Mesenchymal stem cell (in vitro differentiated cells and primary cell): ENCODE results near the gene SLU7.

Source experiments
- DNase-seq: peaks from one replicate; pipeline ENCODE4 v3.0.0-alpha.2; 2013
- H2AFZ ChIP-seq: one replicate; pipeline ENCODE4 v1.6.1; 2013; ENCODE audit warnings: low read depth, mild to moderate bottlenecking, control low read depth, inconsistent platforms, low read length, moderate library complexity
- H2AK5ac ChIP-seq: 2 replicates; pipeline ENCODE4 v1.6.1; 2013; ENCODE audit warnings: low read length, moderate library complexity, mild to moderate bottlenecking, inconsistent platforms; ENCODE audit not compliant: severe bottlenecking
- H2BK120ac ChIP-seq: one replicate; pipeline ENCODE4 v1.6.1; 2013; ENCODE audit warnings: low read depth, mild to moderate bottlenecking, inconsistent platforms, low read length, moderate library complexity
- H2BK12ac ChIP-seq, 2 experiments: one replicate each; pipeline ENCODE4 v1.6.1; 2013; ENCODE audit warnings: inconsistent platforms in 2 of 2, low read length in 2 of 2, mild to moderate bottlenecking in 2 of 2, moderate library complexity in 2 of 2, control low read depth in 1 of 2
- H2BK15ac ChIP-seq: one replicate; pipeline ENCODE4 v1.6.1; 2013; ENCODE audit warnings: mild to moderate bottlenecking, low read depth, inconsistent platforms; ENCODE audit not compliant: poor library complexity, severe bottlenecking
- H2BK5ac ChIP-seq: 2 replicates; pipeline ENCODE4 v1.6.1; 2013; ENCODE audit warnings: low read depth, mild to moderate bottlenecking, low read length, control low read depth, inconsistent platforms; ENCODE audit not compliant: poor library complexity, severe bottlenecking
- H3K14ac ChIP-seq, 2 experiments: one replicate each; pipeline ENCODE4 v1.6.1; 2013; ENCODE audit warnings: inconsistent platforms in 2 of 2, low read length in 2 of 2, control low read depth in 1 of 2, mild to moderate bottlenecking in 1 of 2, moderate library complexity in 1 of 2
- H3K18ac ChIP-seq, 2 experiments: one replicate each; pipeline ENCODE4 v1.6.1; 2013; ENCODE audit warnings: inconsistent platforms in 2 of 2, low read length in 2 of 2, control low read depth in 1 of 2, low read depth in 1 of 2, mild to moderate bottlenecking in 1 of 2
- H3K23ac ChIP-seq, 2 experiments: one replicate each; pipeline ENCODE4 v1.6.1; 2013; ENCODE audit warnings: inconsistent platforms in 2 of 2, low read length in 2 of 2, mild to moderate bottlenecking in 2 of 2, moderate library complexity in 2 of 2, control low read depth in 1 of 2
- H3K27ac ChIP-seq: 2 replicates; pipeline ENCODE4 v1.5.1; 2013; ENCODE audit warnings: mild to moderate bottlenecking, moderate library complexity, low read length, control low read depth, inconsistent platforms; ENCODE audit not compliant: poor library complexity, severe bottlenecking
- H3K27me3 ChIP-seq, 2 experiments: 2 replicates each; pipeline versions ENCODE4 v1.6.1 to v1.7.0; 2013; ENCODE audit warnings: low read length in 2 of 2, mild to moderate bottlenecking in 2 of 2, moderate library complexity in 2 of 2, control low read depth in 1 of 2, inconsistent platforms in 1 of 2; ENCODE audit not compliant: control insufficient read depth in 1 of 2, insufficient read depth in 1 of 2
- H3K36me3 ChIP-seq, 2 experiments: 2 replicates each; pipeline versions ENCODE4 v1.6.1 to v1.7.0; 2013; ENCODE audit warnings: low read length in 2 of 2, control low read depth in 1 of 2, inconsistent platforms in 1 of 2, low read depth in 1 of 2, mild to moderate bottlenecking in 1 of 2; ENCODE audit not compliant: insufficient read depth in 2 of 2, control insufficient read depth in 1 of 2
- H3K4ac ChIP-seq, 2 experiments: one replicate each; pipeline ENCODE4 v1.6.1; 2013; ENCODE audit warnings: inconsistent platforms in 2 of 2, low read length in 2 of 2, mild to moderate bottlenecking in 2 of 2, moderate library complexity in 2 of 2, control low read depth in 1 of 2, low read depth in 1 of 2
- H3K4me1 ChIP-seq: 2 replicates; pipeline ENCODE4 v1.6.1; 2013; ENCODE audit warnings: low read depth, low read length, control low read depth; ENCODE audit not compliant: control insufficient read depth, insufficient read depth
- H3K4me2 ChIP-seq: 2 replicates; pipeline ENCODE4 v1.6.1; 2013; ENCODE audit warnings: low read length, mild to moderate bottlenecking, inconsistent platforms; ENCODE audit not compliant: poor library complexity, severe bottlenecking
- H3K4me3 ChIP-seq, 2 experiments: 2 replicates each; pipeline versions ENCODE4 v1.5.1 to v1.7.0; 2013; ENCODE audit warnings: low read length in 2 of 2, mild to moderate bottlenecking in 2 of 2, control low read depth in 1 of 2, low read depth in 1 of 2; ENCODE audit not compliant: insufficient read depth in 1 of 2
- H3K79me1 ChIP-seq: replicated peaks from 2 replicates; pipeline ENCODE4 v1.6.1; 2013; ENCODE audit warnings: mild to moderate bottlenecking, control low read depth, low read length, inconsistent platforms; ENCODE audit not compliant: poor library complexity, severe bottlenecking
- H3K9ac ChIP-seq: 2 replicates; pipeline ENCODE4 v1.7.0; 2013; ENCODE audit warnings: mild to moderate bottlenecking, low read length, moderate library complexity
- H3K9me3 ChIP-seq: 2 replicates; pipeline ENCODE4 v1.7.0; 2013; ENCODE audit warnings: mild to moderate bottlenecking, low read length; ENCODE audit not compliant: control insufficient read depth
- H4K8ac ChIP-seq: one replicate; pipeline ENCODE4 v1.6.1; 2013; ENCODE audit warnings: inconsistent platforms, mild to moderate bottlenecking, low read length, moderate library complexity
- H4K91ac ChIP-seq: one replicate; pipeline ENCODE4 v1.6.1; 2013; ENCODE audit warnings: mild to moderate bottlenecking, low read length, inconsistent platforms
- WGBS: methylation state at CpG from one replicate; pipeline ENCODE4 v1.1.7; 2013; ENCODE audit warnings: mixed read lengths; 5-methylcytosine and 5-hydroxymethylcytosine counted together

Gene SLU7

DNA sequence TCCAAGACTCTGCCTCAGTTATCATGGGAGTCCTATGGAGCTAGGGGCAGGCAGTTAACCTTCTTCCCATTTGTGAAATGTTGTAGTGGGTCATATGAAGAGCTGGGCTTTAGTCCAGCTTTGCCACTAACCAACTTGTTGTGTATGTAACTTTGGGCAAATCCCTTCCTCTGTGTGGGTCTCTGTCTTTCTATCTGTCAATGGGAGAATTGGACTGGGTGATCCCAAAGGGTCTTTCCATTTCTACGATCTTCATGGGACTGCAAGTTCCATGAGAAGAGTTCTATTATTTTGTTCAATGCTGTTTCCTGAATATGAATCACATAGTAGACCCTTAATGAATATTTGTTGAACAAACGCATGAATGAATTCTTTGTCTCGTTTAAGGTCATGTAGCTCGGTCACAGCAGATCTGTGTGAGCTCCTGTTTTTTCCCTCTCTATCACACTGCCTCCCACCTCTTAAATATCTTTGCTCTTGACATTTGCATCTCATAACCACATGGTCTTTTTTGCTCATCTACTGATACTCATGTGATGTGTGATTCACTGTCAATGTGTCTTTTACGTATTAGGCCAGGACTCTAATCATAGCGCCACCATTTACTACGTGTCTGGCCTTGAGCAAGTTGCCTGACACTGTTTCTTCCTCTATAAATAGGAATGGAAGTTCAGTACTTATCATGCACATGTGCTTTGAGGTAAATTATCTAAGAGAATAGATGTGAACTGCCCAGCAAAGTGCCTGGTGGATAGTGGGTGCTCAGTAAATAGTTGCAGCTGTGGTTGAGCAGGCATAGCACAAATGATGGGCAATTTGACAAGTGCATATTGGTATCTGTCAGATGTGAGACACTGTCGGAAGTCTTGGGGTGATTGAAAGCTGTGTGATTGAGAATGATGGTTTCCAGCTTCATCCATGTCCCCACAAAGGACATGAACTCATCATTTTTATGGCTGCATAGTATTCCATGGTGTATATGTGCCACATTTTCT is 40.2 kb upstream of the SLU7 start:
- Histone ChIP-seq H2BK12ac (no peak overlapping the region), H3K23ac (no peak overlapping the region), H3K14ac (no peak overlapping the region), H2BK15ac (no peak overlapping the region), H3K18ac (no peak overlapping the region), H4K91ac (no peak overlapping the region), H3K27ac (no peak overlapping the region), H3K4me1 (peaks cover 6% of the 10 kb centered on the region), H3K9me3 (no peaks in the 10 kb centered on the region), H3K79me1 (no peaks in the 10 kb centered on the region), H2BK5ac (no peak overlapping the region), H3K4me3 (no peak overlapping the region), H3K36me3 (no peaks in the 10 kb centered on the region), H3K4me2 (no peak overlapping the region), H3K9ac (no peak overlapping the region), H3K4ac (no peak overlapping the region), H2AK5ac (no peak overlapping the region), H2AFZ (no peak overlapping the region), H2BK120ac (no peak overlapping the region), H4K8ac (no peak overlapping the region), H3K27me3 (peaks cover 0 to 12% of the 10 kb centered on the region in 2 experiments)
- 93% methylated on average over 7 of the region's 8 CpGs for WGBS
- DNase-seq = no peak

DNA sequence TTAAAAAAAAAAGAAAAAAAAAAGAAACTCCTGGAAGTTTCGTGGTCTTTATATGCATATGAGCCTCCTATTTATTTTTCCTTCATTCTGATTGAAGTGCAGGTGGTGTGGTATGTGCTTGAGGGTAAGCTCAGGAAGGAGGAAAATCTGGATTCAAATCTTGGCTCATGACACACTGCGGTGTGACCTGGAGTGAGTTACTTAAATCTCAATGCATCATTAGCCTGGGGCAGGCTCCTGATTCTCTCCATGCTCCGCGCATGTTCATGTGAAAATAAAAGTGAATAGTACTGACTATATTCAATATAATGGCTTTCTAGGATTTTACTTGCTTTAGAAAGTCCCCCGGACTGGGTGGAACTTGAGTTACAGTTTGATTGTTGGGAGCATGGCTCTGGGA is 38.4 kb upstream of the SLU7 start:
- Histone ChIP-seq H3K23ac (no peak overlapping the region), H3K18ac (no peak overlapping the region), H4K91ac (no peak overlapping the region), H3K27me3 (peaks cover 0 to 16% of the 10 kb centered on the region in 2 experiments), H4K8ac (no peak overlapping the region), H2AFZ (no peak overlapping the region), H3K27ac (no peak overlapping the region), H2BK120ac (no peak overlapping the region), H3K79me1 (no peaks in the 10 kb centered on the region), H3K14ac (no peak overlapping the region), H3K36me3 (no peaks in the 10 kb centered on the region), H3K4me3 (no peak overlapping the region), H3K9ac (no peak overlapping the region), H3K4ac (no peak overlapping the region), H2AK5ac (no peak overlapping the region), H3K9me3 (no peaks in the 10 kb centered on the region), H3K4me1 (peaks cover 3% of the 10 kb centered on the region), H2BK5ac (no peak overlapping the region), H2BK12ac (no peak overlapping the region), H3K4me2 (no peak overlapping the region), H2BK15ac (no peak overlapping the region)
- no peak for DNase-seq
- 88% methylated on average over 2 of the region's 5 CpGs for WGBS

DNA sequence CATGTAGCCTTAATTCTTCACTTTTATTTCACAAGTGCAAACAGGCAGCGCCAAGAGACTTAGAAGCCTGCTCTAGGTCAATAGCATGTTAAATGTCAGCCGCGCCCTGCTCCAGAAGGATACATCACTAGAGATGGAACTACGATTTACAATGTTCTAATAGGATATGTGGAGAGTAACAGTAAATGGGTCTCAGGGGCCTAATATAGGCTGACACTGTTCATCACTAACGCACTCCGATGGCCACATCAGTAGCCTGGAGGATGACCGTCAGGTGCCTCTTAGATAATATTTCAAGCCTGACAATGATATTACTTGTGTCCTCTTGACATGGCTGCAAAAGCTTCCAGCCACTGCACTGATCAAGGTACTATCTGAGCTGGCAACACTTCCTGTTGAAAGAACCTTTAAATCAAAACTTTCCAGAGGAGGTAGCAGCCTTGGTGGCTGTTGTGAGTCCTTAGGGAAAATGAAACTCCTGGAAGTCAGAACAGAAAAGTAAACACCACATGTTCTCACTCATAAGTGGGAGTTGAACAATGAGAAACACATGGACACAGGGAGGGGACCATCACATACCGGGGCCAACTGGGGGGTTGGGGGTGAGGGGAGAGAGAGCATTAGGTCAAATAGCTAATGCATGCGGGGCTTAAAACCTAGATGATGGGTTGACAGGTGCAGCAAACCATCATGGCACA is 37.7 kb upstream of the SLU7 start:
- Histone ChIP-seq H3K9ac (no peak overlapping the region), H3K27me3 (peaks cover 0 to 16% of the 10 kb centered on the region in 2 experiments), H3K4ac (no peak overlapping the region), H2BK5ac (no peak overlapping the region), H2BK120ac (no peak overlapping the region), H3K18ac (no peak overlapping the region), H2AFZ (no peak overlapping the region), H3K4me1 (no peaks in the 10 kb centered on the region), H3K27ac (no peak overlapping the region), H3K4me2 (no peak overlapping the region), H3K9me3 (no peaks in the 10 kb centered on the region), H4K8ac (no peak overlapping the region), H3K14ac (no peak overlapping the region), H3K36me3 (no peaks in the 10 kb centered on the region), H4K91ac (no peak overlapping the region), H3K23ac (no peak overlapping the region), H2AK5ac (no peak overlapping the region), H3K79me1 (no peaks in the 10 kb centered on the region), H2BK12ac (no peak overlapping the region), H3K4me3 (no peak overlapping the region), H2BK15ac (no peak overlapping the region)
- WGBS = 73% methylated on average over 9 of the region's 9 CpGs
- DNase-seq = no peak

DNA sequence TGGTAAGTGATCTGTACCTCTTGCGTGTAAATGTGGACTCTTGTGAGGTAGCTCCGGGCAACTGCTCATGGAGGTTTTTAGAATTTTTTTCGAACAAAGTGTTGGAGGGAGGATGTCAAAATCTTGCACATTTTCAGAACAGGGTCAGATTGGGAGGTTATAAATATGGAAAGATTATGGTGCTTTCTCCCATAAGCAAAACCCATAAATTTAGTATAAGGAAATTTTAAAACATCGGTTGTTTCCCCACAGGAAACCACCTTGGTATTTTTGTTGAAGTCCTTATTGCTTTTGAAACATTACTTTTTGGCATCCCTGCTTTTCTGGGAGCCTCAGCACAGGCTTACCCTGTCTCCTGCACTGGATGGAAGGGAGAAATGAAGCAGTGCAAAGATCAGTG is 36.7 kb upstream of the SLU7 start:
- H4K8ac ChIP-seq = no peak overlapping the region
- H2BK12ac ChIP-seq = no peak overlapping the region
- H3K4me3 ChIP-seq = no peak overlapping the region
- no peak overlapping the region for H2BK5ac ChIP-seq
- H2AFZ ChIP-seq = no peak overlapping the region
- no peak overlapping the region for H2BK120ac ChIP-seq
- H3K9ac ChIP-seq = no peak overlapping the region
- no peaks in the 10 kb centered on the region for H3K79me1 ChIP-seq
- peaks cover 0 to 16% of the 10 kb centered on the region in 2 experiments for H3K27me3 ChIP-seq
- no peak for DNase-seq
- H3K23ac ChIP-seq = no peak overlapping the region
- H3K27ac ChIP-seq = no peak overlapping the region
- H3K4ac ChIP-seq = no peak overlapping the region
- H3K14ac ChIP-seq = no peak overlapping the region
- no peaks in the 10 kb centered on the region for H3K9me3 ChIP-seq
- H4K91ac ChIP-seq = no peak overlapping the region
- no peak overlapping the region for H2BK15ac ChIP-seq
- no peaks in the 10 kb centered on the region for H3K4me1 ChIP-seq
- H2AK5ac ChIP-seq = no peak overlapping the region
- no peaks in the 10 kb centered on the region for H3K36me3 ChIP-seq
- H3K4me2 ChIP-seq = no peak overlapping the region
- 94% methylated on average over 3 of the region's 4 CpGs for WGBS
- H3K18ac ChIP-seq = no peak overlapping the region
